ENCODE results near the gene CHKB.
"Not testable (repeated sequence)": the region's sequence is repeated elsewhere in the genome, so short reads cannot be mapped to it uniquely, and the experiment has no call there.

CHKB gene

GRCh38 chr22:50620593-50621355, 38.1 kb upstream of the CHKB start:
- peak overlapping the region; percentile 20 for H3K4me3 ChIP-seq (ENCODE audit: low read length)

GRCh38 chr22:50614296-50614695, 31.6 kb upstream of the CHKB start:
- not testable (repeated sequence) for DNase-seq (ENCODE audit: low read depth); H3K4me3 ChIP-seq (ENCODE audit: low read length)

More at GRCh38 chr22:50620593-50621355, 38.1 kb upstream of the CHKB start:
- no peak for DNase-seq (ENCODE audit: low read depth)
- TF ChIP-seq CTCF (IDR thresholded peaks at IDR 0.05; ENCODE audit: insufficient read depth, low read depth, low read length, missing control alignments) = no peak

GRCh38 chr22:50613291-50613981, 30.8 kb upstream of the CHKB start:
- H3K4me3 ChIP-seq (ENCODE audit: low read length) = no peak overlapping the region
- DNase-seq (ENCODE audit: low read depth) = peak; percentile 35
- TF ChIP-seq CTCF (IDR thresholded peaks at IDR 0.05; ENCODE audit: insufficient read depth, low read depth, low read length, missing control alignments) = no peak

GRCh38 chr22:50612528-50613221, 30.0 kb upstream of the CHKB start:
- H3K4me3 ChIP-seq (ENCODE audit: low read length) = no peak overlapping the region
- TF ChIP-seq CTCF (IDR thresholded peaks at IDR 0.05; ENCODE audit: insufficient read depth, low read depth, low read length, missing control alignments) = no peak
- peak; percentile 19 for DNase-seq (ENCODE audit: low read depth)

- TF ChIP-seq CTCF (IDR thresholded peaks at IDR 0.05; ENCODE audit: insufficient read depth, low read depth, low read length, missing control alignments) = no peak
- DNase-seq (ENCODE audit: low read depth) = no peak
- no peak overlapping the region for H3K4me3 ChIP-seq (ENCODE audit: low read length)
Measured at GRCh38 chr22:50612168-50612527, 29.5 kb upstream of the CHKB start.

GRCh38 chr22:50611341-50612060, 28.9 kb upstream of the CHKB start:
- no peak for TF ChIP-seq CTCF (IDR thresholded peaks at IDR 0.05; ENCODE audit: insufficient read depth, low read depth, low read length, missing control alignments)
- DNase-seq (ENCODE audit: low read depth) = no peak
- no peak overlapping the region for H3K4me3 ChIP-seq (ENCODE audit: low read length)

- no peak overlapping the region for H3K4me3 ChIP-seq (ENCODE audit: low read length)
- no peak for TF ChIP-seq CTCF (IDR thresholded peaks at IDR 0.05; ENCODE audit: insufficient read depth, low read depth, low read length, missing control alignments)
- no peak for DNase-seq (ENCODE audit: low read depth)
Measured at GRCh38 chr22:50610581-50610980, 27.9 kb upstream of the CHKB start.

All from epithelial cell of esophagus (primary cell).